OCI-LY3 (cell line): Measurements from ENCODE around the gene FRMPD4.

Experiments used
- H2AFZ ChIP-seq: fragments of 200-600, 300-600 bp; shearing (Covaris generic); 2 replicates; pipeline ENCODE4 v1.6.0; 2014; ENCODE audit warnings: antibody characterized with exemption, low read depth, low read length
- H3K27ac ChIP-seq: fragments of 200-600, 300-600 bp; sonication (generic); 2 replicates; pipeline ENCODE4 v1.5.1; 2014; ENCODE audit warnings: mild to moderate bottlenecking, low read length, moderate library complexity, mixed read lengths
- H3K27me3 ChIP-seq: fragments of 200-600, 300-600 bp; sonication (generic); 2 replicates; pipeline ENCODE4 v1.6.1; 2014; ENCODE audit warnings: low read depth, low read length, mixed read lengths
- H3K36me3 ChIP-seq: fragments of 200-600, 300-600 bp; sonication (generic); replicated peaks from 2 replicates; pipeline ENCODE3; 2014; ENCODE audit warnings: low read depth, low read length, mixed read lengths
- H3K4me1 ChIP-seq: fragments of 300-600, 200-600 bp; sonication (generic); 2 replicates; pipeline ENCODE4 v1.6.1; 2014; ENCODE audit warnings: low read length, mixed read lengths
- H3K4me2 ChIP-seq: fragments of 200-600, 300-600 bp; sonication (generic); 2 replicates; pipeline ENCODE4 v1.6.1; 2014; ENCODE audit warnings: low read length, mixed read lengths
- H3K4me3 ChIP-seq: fragments of 300-600, 200-600 bp; sonication (generic); 2 replicates; pipeline ENCODE4 v1.5.1; 2014; ENCODE audit warnings: antibody characterized with exemption, mild to moderate bottlenecking, low read length, moderate library complexity
- H3K79me2 ChIP-seq: fragments of 300-600, 200-600 bp; shearing (Covaris generic); 2 replicates; pipeline ENCODE4 v1.6.1; 2014; ENCODE audit warnings: mild to moderate bottlenecking, low read length, mixed read lengths
- H3K9ac ChIP-seq: fragments of 300-600, 200-600 bp; shearing (Covaris generic); 2 replicates; pipeline ENCODE4 v1.6.0; 2014; ENCODE audit warnings: mild to moderate bottlenecking, low read length, moderate library complexity
- H3K9me3 ChIP-seq: fragments of 200-600, 300-600 bp; shearing (Covaris generic); 2 replicates; pipeline ENCODE4 v1.6.1; 2014; ENCODE audit warnings: low read length, mixed read lengths; ENCODE audit not compliant: insufficient read depth
- H4K20me1 ChIP-seq: fragments of 200-600, 300-600 bp; sonication (generic); 2 replicates; pipeline ENCODE4 v1.6.1; 2016; ENCODE audit warnings: low read length, mixed read lengths; ENCODE audit not compliant: insufficient read depth
- CTCF ChIP-seq: fragments of 200-600, 300-600 bp; sonication (generic); IDR thresholded peaks from 2 replicates; pipeline ENCODE4 v1.5.1; 2014; ENCODE audit warnings: antibody characterized with exemption, low read length, low read depth
- EZH2phosphoT487 ChIP-seq: fragments of 200-600 bp; shearing (Covaris generic); IDR thresholded peaks from 2 replicates; pipeline ENCODE4 v1.6.1; 2018; ENCODE audit warnings: antibody characterized with exemption, mixed run types, low read depth

The FRMPD4 gene

GRCh38 chrX:12463052-12463451 is 324.8 kb downstream of the FRMPD4 start:
- Histone ChIP-seq H4K20me1 (no peaks in the 10 kb centered on the region), H3K4me1 (peaks cover 17% of the 10 kb centered on the region), H3K27me3 (no peaks in the 10 kb centered on the region), H3K4me2 (no peak overlapping the region), H3K9me3 (no peaks in the 10 kb centered on the region), H3K27ac (no peak overlapping the region), H3K36me3 (no peaks in the 10 kb centered on the region), H3K4me3 (no peak overlapping the region), H2AFZ (no peak overlapping the region), H3K79me2 (no peaks in the 10 kb centered on the region), H3K9ac (no peak overlapping the region)
- TF ChIP-seq CTCF (peak; percentile 18; the same call in 1 of the 2 replicates), EZH2phosphoT487 (no peak)

DNA sequence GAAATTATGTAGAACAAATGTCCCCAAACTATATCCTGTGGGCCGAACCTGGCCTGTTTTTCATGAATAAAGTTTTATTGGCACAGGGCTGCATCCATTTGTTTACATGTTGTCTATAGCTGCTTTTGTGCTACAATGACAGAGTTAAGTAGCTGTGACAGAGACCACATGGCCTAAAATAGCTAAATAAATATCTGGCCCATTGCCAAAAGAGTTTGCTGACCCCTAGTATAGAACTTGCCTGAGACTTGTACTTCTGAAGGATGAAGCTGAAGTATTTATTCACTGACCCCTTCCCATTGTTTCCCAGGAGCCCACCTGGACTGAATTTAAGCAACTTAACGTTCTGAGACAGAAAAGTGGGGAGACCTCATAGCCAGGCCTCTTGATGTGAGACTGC is 325.6 kb downstream of the FRMPD4 start:
- Histone ChIP-seq H3K4me2 (no peak overlapping the region), H3K36me3 (no peaks in the 10 kb centered on the region), H3K9ac (no peak overlapping the region), H3K9me3 (no peaks in the 10 kb centered on the region), H3K4me3 (no peak overlapping the region), H2AFZ (no peak overlapping the region), H3K27ac (no peak overlapping the region), H3K27me3 (no peaks in the 10 kb centered on the region), H3K4me1 (peaks cover 17% of the 10 kb centered on the region), H4K20me1 (no peaks in the 10 kb centered on the region), H3K79me2 (no peaks in the 10 kb centered on the region)
- no peak for TF ChIP-seq EZH2phosphoT487
- TF ChIP-seq CTCF: no peak

DNA sequence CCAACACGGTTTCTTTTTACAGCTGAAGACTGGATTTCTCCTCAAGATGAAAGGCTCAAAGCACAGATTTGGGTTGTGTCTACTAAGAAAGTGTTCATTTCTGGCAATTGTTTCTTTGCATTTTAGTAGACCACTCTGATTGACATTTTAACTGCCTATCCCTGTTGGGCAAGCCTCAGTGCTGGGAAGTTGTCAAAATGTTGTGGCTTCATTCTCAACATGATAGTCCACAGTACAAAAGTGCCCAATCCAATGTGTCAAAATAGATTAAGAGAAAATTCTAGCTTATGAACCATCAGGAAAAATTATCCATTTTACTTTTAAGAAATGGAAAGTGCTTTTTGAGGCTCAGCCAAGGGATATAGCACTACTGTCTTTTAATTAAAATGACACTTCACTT is 329.0 kb downstream of the FRMPD4 start:
- no peak for TF ChIP-seq CTCF
- no peak for TF ChIP-seq EZH2phosphoT487
- Histone ChIP-seq H3K79me2 (no peaks in the 10 kb centered on the region), H3K36me3 (no peaks in the 10 kb centered on the region), H3K9me3 (no peaks in the 10 kb centered on the region), H3K4me3 (0 out of 2 replicates have a peak overlapping the region, but pooled peaks have one; percentile 12), H3K27me3 (no peaks in the 10 kb centered on the region), H3K9ac (no peak overlapping the region), H3K27ac (no peak overlapping the region), H2AFZ (no peak overlapping the region), H3K4me2 (peak overlapping the region; percentile 52), H4K20me1 (no peaks in the 10 kb centered on the region), H3K4me1 (peaks cover 29% of the 10 kb centered on the region)

GRCh38 chrX:12469296-12469695 is 331.0 kb downstream of the FRMPD4 start:
- H3K27me3 ChIP-seq: no peaks in the 10 kb centered on the region
- H2AFZ ChIP-seq: no peak overlapping the region
- H3K79me2 ChIP-seq: no peaks in the 10 kb centered on the region
- TF ChIP-seq EZH2phosphoT487: no peak
- no peak for TF ChIP-seq CTCF
- peaks cover 29% of the 10 kb centered on the region for H3K4me1 ChIP-seq
- no peak overlapping the region for H3K4me3 ChIP-seq
- no peak overlapping the region for H3K4me2 ChIP-seq
- no peaks in the 10 kb centered on the region for H3K9me3 ChIP-seq
- H3K9ac ChIP-seq: no peak overlapping the region
- H3K27ac ChIP-seq: no peak overlapping the region
- H3K36me3 ChIP-seq: no peaks in the 10 kb centered on the region
- H4K20me1 ChIP-seq: no peaks in the 10 kb centered on the region
